ENCODE measurements around the gene KHK. TPM values are rescaled to one million over a fixed set of nuclear protein-coding genes. Genes with fewer than 3 reads are reported as not detected.

The KHK gene
- total RNA-seq, 3 donors from 2014 or later, result 6.3 to 14.7 (median 8.1) TPM

DNA sequence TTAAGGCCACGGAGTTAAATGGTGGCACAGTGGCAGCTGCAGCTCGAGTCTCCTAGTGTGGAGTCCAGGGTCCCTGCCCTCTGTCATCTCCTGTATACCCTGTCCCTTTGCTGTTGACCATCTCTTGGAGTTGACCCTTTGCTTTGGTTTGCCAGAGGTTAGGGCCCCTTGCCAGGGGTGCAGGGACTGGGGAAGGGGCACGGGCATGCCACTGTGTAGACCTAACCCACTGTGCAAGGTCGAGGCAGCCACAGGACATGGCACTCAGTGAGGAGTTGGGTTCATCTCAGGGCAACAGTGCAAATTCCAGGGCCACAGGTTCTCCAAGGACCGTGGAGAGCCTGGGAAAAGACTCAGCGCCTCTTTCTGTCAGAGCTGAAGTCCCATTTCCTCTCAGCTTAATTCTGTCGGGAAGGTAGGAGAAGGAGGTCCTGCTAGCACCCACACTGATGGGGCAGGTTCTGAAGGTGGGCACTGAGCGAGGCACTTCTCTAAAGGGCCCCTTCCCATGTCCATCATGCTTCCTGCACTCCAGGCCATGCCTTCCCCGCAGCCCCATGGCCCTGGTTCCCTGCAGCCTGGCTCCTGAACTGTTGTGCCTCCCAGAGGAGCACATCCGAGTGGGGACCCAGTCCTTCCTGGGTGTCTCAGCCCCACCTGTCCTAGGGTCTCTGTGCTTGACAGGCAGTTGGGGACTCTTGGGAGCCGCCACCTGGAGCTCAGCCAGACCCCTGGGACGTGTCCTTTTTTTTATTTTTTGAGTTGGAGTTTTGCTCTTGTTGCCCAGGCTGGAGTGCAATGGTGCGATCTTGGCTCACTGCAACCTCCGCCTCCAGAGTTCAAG is 2.8 kb downstream of the KHK start:
- intact Hi-C loops (cut with DNase I, micrococcal nuclease), result loop anchor here in 1 of 2 donors (10.0 kb wide), 2 partner anchors 55 to 125 kb away; partner anchors contain the start of gene TMEM214
- H3K9me3 ChIP-seq, result no peaks in the 10 kb centered on the region
- peaks cover 21% of the 10 kb centered on the region for H3K4me1 ChIP-seq (ENCODE audit: low read depth)
- ATAC-seq, result no peak
- no peaks in the 10 kb centered on the region for H3K36me3 ChIP-seq (ENCODE audit: low read depth)
- no peak overlapping the region for H3K4me3 ChIP-seq
- no peak for DNase-seq
- TF ChIP-seq CTCF (IDR thresholded peaks at IDR 0.05), result no peak

- H3K4me3 ChIP-seq, result no peak overlapping the region
- ATAC-seq (no peak), DNase-seq (no peak)
- intact Hi-C loops (cut with DNase I, micrococcal nuclease), result loop anchor here (10.0 kb wide), 3 partner anchors 113 to 193 kb away; partner anchors contain the start of genes ATRAID (in 1 of the 2), CAD (in 1 of the 2), SLC5A6 (in 1 of the 2) and TRIM54 (in 1 of the 2)
- H3K36me3 ChIP-seq (ENCODE audit: low read depth), result no peaks in the 10 kb centered on the region
- no peaks in the 10 kb centered on the region for H3K9me3 ChIP-seq
- peaks cover 18% of the 10 kb centered on the region for H3K4me1 ChIP-seq (ENCODE audit: low read depth)
- TF ChIP-seq CTCF (IDR thresholded peaks at IDR 0.05), result no peak
Measured at GRCh38 chr2:27091746-27092695, 5.4 kb downstream of the KHK start.

- DNase-seq (peak in 2 of 3 donors; percentile 27 to 58), ATAC-seq (peak; percentile 54)
- Histone ChIP-seq H3K4me3 (no peak overlapping the region), H3K4me1 (ENCODE audit: low read depth) (peaks cover 10% of the 10 kb centered on the region), H3K9me3 (no peaks in the 10 kb centered on the region), H3K36me3 (ENCODE audit: low read depth) (no peaks in the 10 kb centered on the region)
- TF ChIP-seq CTCF (IDR thresholded peaks at IDR 0.05), result no peak
- intact Hi-C loops (cut with DNase I, micrococcal nuclease), result loop anchor here (10.0 kb wide), 3 partner anchors 112 to 192 kb away; partner anchors contain the start of genes ATRAID (in 1 of the 2), CAD (in 1 of the 2), SLC5A6 (in 1 of the 2) and TRIM54 (in 1 of the 2)
Measured at GRCh38 chr2:27092696-27093429, 6.3 kb downstream of the KHK start.

GRCh38 chr2:27093430-27094352 is 7.1 kb downstream of the KHK start:
- no peak for DNase-seq
- TF ChIP-seq CTCF (IDR thresholded peaks at IDR 0.05), result no peak
- peak; percentile 22 for ATAC-seq
- Histone ChIP-seq H3K4me1 (ENCODE audit: low read depth) (peaks cover 10% of the 10 kb centered on the region), H3K4me3 (no peak overlapping the region), H3K36me3 (ENCODE audit: low read depth) (no peaks in the 10 kb centered on the region), H3K9me3 (no peaks in the 10 kb centered on the region)
- intact Hi-C loops (cut with DNase I, micrococcal nuclease), result loop anchor here (10.0 kb wide), 3 partner anchors 111 to 191 kb away; partner anchors contain the start of genes ATRAID (in 1 of the 2), CAD (in 1 of the 2), SLC5A6 (in 1 of the 2) and TRIM54 (in 1 of the 2)
